ENCODE data around the gene CBL.

DNA sequence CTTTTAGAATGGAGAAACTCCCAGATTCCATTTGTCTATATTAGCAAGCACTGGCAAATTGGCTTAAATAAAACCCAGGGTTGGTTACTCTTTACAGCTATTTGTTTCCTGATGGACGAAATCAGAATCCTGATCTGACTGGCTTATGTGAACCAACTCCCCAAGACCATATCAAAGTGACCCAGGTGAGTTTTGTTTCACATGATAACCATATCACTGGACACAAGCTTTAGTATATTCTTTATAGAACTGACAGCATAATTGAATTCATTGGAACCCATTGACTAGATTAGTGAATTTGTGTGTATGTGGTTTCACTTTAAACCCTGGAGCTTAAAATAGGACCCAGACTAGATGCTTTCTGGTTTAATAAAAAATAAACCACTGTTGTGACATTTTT, 71.5 kb downstream of the CBL start:
- no peak for TF ChIP-seq CTCF (conservative IDR thresholded peaks at IDR 0.05; ENCODE audit: low read depth in 2 of 2)
- no peak for TF ChIP-seq EZH2phosphoT487 (IDR thresholded peaks at IDR 0.05; ENCODE audit: unreplicated experiment)
- TF ChIP-seq POLR2AphosphoS5 (IDR thresholded peaks at IDR 0.05; ENCODE audit: low read depth), result no peak
- TF ChIP-seq CREB1 (CRISPR knock-in tag; IDR thresholded peaks at IDR 0.05; ENCODE audit: low read depth), result no peak
- TF ChIP-seq EZH2 (IDR thresholded peaks at IDR 0.05; ENCODE audit: low read depth, unreplicated experiment), result no peak
- no peak for TF ChIP-seq JUNB (IDR thresholded peaks at IDR 0.05; ENCODE audit: unreplicated experiment)
- TF ChIP-seq ZNF331 (CRISPR knock-in tag; IDR thresholded peaks at IDR 0.05; ENCODE audit: low read depth), result no peak
- TF ChIP-seq, protein P1, sequence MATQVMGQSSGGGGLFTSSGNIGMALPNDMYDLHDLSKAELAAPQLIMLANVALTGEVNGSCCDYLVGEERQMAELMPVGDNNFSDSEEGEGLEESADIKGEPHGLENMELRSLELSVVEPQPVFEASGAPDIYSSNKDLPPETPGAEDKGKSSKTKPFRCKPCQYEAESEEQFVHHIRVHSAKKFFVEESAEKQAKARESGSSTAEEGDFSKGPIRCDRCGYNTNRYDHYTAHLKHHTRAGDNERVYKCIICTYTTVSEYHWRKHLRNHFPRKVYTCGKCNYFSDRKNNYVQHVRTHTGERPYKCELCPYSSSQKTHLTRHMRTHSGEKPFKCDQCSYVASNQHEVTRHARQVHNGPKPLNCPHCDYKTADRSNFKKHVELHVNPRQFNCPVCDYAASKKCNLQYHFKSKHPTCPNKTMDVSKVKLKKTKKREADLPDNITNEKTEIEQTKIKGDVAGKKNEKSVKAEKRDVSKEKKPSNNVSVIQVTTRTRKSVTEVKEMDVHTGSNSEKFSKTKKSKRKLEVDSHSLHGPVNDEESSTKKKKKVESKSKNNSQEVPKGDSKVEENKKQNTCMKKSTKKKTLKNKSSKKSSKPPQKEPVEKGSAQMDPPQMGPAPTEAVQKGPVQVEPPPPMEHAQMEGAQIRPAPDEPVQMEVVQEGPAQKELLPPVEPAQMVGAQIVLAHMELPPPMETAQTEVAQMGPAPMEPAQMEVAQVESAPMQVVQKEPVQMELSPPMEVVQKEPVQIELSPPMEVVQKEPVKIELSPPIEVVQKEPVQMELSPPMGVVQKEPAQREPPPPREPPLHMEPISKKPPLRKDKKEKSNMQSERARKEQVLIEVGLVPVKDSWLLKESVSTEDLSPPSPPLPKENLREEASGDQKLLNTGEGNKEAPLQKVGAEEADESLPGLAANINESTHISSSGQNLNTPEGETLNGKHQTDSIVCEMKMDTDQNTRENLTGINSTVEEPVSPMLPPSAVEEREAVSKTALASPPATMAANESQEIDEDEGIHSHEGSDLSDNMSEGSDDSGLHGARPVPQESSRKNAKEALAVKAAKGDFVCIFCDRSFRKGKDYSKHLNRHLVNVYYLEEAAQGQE (IDR thresholded peaks at IDR 0.05; ENCODE audit: unreplicated experiment), result no peak
- no peak for TF ChIP-seq NANOG (IDR thresholded peaks at IDR 0.05; ENCODE audit: borderline replicate concordance)

Data from GM23338 (cell line).